HTERT RPE-1 (cell line): ENCODE results near the gene MRNIP.
"Not testable (repeated sequence)": the region's sequence is repeated elsewhere in the genome, so short reads cannot be mapped to it uniquely, and the experiment has no call there.

Experiments
- in situ Hi-C: fragments of 300-500 bp; cut with MboI; formaldehyde crosslinking; loops from 4 replicates; pipeline ENCODE4 v1.14.3; 2020; ENCODE audit warnings: low sequenced_read_pairs

The MRNIP gene

DNA sequence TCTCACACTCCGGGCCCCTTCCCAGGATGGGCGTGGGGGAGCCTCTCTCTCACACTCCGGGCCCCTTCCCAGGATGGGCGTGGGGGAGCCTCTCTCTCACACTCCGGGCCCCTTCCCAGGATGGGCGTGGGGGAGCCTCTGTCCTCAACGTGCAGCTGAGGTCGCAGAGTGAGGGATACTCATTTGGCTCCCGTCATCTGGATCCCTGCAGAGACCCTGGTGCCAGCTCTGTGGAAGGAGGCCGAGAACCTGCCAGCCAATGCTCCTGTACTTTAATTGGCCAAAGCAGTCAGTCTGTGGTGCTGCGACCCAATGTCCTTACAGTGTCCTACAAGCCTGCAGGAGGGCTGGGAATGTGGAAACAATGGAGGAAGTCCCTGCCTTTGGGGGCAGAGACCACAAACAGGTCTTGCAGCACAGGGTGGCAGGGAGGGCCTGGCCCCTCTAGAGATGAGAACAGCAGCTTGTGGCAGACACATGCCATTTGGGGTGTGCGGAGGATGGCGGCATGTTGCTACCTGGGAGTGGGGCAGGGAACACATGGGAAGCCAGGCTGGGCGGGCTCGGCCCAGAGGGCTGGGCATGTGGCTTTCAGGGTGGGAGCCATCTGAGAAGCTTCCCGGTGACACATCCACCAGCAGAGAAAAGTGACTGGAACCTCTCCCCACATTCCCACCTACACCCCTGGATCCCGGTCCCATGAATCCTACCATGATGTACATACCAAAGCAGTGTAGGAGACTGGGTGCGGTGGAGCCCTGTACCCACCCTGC, 13.6 kb upstream of the MRNIP start:
- in situ Hi-C loops, result no loop called here

DNA sequence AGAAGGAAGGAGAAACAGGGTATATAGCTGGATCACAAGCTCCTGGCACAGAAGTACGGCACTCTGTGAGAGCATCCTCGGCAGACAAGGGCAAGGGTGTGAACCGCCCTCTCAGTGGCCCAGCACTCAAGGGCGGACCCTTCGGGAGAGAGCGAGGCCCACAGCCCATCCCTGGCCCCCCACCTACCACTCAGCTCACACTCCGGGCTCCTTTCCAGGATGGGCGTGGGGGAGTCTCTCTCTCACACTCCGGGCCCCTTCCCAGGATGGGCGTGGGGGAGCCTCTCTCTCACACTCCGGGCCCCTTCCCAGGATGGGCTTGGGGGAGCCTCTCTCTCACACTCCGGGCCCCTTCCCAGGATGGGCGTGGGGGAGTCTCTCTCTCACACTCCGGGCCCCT, 12.9 kb upstream of the MRNIP start:
- in situ Hi-C loops, result not testable (repeated sequence)

DNA sequence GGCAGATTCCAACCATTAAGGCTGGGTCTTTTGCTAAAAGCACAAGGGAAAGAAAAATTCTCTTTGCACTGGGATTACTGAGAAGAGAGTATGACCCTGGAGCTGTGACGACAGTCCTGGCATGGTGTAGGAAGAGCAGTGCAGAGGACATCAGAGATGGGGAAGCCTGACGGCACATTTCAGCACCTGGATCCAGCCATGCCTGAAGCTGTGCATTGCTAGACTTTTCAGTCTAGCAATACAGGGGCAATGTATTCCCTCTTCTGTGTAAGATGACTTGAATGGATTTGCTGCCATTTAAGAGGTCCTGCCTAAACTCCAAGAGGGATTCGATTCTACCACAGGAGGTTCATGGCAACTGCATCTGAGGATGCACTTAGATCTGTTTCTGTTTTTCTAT, 12.3 kb upstream of the MRNIP start:
- in situ Hi-C loops, result no loop called here

DNA sequence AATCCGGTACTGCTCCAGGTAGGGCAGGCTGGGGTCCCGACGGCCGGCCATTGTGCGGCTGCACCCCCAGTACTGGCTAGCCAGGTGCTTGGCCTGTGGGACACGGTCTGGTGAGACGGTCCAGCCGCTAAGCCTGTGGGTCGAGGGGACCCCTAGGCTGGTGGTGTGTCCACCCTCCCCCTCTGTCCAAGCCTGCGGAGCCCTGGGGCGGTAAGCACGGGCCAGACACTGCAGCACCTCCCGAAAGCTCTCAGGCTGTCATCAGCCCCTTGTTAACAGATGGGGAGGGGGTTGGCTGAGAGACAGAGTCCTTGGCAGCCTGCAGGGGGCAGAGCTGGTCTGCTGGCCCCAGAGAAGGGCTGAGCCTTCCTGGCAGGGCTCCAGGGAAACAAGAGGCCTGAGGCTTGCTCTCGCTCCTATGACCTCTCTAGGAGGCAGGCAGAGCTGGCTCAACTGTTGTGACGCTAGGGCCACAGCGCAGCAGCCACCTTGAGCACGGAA, 11.8 kb upstream of the MRNIP start:
- in situ Hi-C loops, result no loop called here

DNA sequence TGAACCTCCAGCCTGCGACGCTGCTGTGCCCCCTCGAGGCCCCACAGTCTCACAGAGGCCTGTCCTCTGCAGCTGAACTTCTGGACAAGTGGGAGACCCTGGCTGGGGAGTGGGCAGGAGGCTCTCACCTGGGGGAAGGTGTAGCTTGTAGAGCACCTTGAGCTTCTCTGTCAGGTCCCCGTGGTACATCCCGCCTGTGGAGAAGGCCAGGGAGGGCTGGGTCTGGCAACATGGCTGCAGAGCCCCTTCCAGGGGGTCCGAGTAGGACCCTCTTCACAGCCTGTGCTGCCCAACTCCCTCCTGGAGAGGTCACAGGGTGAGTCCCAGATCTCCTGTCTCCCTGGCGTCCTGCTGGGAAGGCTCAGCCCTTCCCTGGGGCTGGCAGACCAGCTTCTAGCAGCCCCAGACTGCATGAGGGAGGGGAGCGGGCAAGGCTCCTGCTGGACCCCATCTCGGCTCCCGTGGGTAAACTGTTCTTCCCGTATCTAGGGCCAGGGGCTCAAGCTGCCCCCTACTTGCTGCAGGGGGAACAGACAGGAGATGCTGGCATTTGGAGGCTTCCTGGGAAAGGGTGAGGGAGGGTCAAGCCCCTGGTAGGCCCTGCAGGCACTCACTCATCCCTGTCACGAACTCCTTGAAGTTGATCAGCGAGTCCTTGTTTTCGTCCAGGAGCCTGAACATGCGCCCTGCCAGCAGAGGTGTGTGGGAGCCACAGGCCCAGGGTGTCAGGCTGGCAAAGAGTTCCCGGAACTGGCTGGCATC, 11.2 kb upstream of the MRNIP start:
- in situ Hi-C loops, result no loop called here

DNA sequence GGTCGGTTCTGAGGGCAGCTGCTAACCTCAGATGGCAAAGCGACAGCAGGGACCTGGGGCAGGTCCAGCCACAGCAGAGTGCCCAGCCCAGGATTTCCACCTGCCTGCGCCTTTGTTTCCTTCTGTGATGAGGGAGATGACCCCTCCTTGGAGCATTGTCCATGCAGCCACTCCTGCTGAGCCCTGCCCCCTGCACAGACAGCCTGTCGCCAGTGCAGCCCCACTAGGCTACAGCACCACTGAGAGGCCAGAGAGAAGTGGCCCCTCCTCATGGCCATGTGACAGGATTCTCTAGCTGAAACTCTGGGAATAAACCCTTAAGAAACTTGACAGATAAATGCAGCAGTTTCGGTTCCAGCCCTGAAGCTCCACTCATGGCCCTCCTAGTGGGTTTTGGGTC, 10.5 kb upstream of the MRNIP start:
- in situ Hi-C loops, result no loop called here

DNA sequence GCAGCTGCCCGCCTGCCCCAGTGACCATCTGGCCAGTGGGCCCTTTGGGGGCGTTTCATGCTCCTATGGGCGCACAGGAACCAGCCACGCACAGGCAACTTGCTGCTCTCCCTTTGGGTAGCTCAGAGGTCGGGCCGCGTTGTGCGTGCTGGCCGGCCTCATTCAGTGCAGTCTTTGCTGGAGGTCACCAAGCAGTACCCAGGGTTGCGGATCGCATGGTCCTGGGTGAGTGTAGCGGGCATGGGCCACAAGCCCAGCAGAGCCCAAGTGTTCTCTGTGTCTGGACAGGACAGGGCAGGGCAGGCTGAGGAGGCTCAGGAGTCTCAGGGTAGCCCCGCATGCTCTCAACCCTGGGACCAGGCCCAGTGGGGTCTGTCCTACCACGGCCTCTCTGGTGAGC, 9.9 kb upstream of the MRNIP start:
- in situ Hi-C loops, result no loop called here

DNA sequence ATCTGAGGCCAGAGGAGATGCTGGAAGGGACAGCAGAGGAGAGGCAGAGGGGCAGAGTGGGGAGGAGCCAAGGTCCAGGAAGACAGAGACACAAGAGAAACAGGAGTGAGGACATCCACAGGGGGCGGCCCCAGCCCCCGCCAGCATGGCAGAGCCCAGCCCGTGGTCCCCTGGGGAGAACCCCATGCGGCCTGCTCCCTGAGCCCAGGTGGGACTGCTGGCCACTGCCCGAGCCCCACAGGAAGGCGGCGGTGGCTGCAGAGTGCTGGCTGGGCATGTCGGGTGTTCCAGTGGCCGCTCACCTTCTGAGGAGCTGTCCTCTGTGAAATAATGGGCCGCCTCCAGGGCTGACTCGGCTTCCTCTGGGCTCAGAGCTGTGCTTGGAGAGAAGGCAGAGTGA, 8.9 kb upstream of the MRNIP start:
- in situ Hi-C loops, result no loop called here

DNA sequence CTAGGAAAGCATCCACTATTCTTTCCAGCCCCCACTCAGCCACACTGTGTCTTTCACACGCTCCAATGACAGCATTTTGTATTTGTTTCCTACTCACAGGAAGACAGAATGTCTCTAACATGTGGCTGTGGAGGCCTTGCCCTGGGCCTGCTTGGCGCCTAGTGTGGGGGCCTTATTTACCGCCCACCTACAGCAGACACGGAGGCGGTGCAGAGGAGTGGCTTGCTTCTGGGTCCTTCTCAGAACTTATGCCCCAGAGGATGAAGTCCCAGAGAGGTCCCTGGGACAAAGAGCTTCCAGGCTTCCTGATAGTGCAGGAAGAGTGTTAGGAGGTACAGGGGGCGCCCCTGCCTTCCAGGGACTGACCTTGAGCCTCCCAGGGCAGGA, 8.5 kb upstream of the MRNIP start:
- in situ Hi-C loops, result no loop called here

DNA sequence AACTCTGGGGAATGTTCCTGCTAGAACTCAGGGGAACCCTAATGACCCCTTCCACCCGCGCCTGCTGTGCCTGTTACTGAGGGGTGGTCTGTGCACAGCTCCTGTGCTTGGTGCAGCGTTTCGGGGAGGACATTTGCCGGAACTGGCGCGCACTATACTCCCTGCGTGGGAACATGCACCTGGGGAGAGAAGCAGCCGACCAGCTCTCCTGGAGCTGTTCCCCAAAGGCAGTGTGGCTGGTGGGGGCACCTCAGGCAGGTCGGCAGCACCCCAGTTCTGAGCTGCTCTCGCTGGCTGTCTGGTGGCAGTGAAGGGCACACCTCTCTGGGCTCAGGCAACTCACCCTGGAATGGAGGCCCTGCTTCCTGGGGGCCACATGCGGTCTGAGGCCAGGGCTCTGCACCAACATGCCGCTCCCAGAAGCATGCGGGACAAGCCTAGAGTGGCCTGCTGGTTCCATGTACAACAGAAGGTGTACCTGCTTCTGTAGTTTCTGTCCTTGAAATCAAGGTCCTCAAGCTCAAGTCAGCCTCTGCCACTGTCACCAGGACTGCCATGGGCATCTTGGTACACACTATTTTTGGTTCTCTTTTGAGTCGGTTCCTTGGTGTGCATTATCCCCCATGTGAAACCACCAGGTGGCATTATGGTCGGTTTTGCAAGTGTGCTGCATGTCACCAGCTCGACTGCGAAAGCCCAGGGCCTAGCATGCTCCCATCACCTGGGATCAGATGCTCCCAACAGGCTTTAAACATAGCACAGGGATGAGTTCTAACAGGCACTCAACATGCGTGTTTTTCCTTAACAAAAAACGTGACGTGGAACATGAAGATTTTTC, 7.8 kb upstream of the MRNIP start:
- in situ Hi-C loops, result no loop called here

DNA sequence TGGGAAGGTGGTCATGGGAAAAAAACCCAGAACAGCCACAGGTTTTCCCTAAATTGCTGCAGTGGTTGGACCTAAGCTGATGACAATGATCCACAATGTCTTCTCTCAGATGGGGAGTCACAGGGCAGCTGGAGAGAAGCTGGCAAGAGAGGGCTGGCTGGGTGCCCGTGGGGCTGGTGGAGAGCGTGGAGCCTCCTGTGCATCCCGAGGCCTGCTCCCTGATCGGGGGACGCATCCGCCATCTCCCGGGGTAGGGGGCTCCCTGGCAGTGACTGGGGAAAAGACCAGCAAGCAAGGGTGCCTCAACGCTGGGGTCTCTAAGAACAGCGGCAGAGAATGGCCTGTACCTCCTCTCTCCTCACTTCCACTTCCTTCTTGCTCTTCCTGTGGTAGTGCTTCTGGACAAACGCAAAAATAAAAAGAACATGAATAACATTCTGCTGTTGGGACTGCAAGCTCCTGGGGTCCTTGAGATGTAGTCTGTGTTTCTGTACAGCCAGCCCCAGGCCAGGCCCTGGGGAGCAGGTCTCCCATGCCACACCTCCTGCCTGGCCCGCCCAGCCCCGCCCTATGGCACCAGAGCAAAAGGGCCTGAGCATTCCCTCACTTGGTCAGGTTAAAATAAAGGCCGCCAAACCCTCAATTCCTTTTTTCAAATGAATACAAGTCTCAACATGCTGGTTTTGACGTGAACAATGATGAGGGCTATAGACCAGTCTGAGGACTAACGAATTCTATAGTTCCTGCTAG, 7.0 kb upstream of the MRNIP start:
- in situ Hi-C loops, result no loop called here

DNA sequence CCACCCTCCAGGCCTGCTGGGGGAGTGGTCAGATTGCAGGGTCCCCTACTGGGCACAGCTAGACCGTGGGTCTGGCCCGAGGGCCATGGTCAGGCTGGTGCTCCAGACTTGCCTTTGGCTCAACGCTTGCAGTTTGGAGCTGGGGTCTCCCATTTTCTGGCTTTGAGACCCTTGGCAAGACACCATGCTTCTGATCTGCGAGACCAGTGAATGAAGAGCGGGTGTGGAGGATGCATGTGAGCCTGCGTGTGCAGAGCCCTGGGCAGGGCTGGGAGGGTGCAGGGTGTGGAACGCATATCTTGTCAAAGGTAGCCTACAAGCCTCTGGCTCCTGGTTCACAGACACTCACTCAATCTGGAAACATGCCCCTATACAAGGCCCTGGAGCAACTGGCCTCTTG, 6.1 kb upstream of the MRNIP start:
- in situ Hi-C loops, result no loop called here

DNA sequence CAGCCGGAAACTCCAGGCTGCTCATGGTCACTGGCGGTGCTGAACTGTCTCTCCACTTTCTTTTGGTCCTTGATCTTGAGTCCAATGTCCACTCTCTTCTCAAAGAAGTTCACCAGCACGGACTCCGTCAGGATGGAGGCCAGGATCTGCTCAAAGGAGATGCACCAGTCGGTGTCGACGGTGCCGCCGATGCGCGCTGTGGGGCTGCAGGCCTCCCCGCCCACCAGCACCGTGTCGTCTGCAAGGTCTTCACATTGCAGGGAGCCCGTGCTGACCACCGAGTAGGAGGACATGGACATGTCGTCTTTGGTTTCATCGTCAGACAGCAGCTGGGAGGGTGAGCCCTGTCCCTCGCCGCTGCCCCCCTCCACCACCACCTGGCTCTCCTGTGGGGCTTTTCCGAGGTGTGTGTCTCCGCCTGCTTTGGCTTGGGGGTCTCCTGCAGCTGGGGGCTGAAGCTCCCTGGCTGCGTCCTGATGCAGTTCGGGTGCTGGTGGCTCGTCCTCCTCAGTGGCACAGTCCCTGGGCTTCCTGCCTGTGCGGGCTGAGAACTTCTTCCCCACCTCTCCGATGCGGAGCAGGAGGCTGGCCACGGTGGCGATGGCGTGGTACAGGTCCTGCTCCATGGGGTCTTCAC, 5.0 kb upstream of the MRNIP start:
- in situ Hi-C loops, result no loop called here

DNA sequence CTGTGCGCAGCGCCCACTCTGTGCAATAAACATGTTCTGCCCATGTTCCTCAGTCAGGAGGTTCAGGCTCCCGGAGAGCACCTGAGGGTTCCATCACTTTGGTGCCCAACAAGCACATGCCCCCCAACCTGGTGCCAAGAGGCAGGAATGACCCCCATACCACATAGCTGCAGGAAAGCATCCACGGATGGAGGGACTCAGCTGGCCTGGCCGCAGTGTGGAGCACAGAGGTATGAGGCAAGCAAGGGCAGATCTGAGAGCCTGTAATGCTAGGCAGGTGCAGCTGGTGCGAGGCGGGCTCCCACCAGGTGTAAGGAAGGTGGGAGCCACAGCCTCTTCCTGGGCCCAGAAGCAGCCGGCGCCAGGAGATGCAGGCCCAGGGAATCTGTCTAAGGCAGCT, 4.3 kb upstream of the MRNIP start:
- in situ Hi-C loops, result no loop called here

DNA sequence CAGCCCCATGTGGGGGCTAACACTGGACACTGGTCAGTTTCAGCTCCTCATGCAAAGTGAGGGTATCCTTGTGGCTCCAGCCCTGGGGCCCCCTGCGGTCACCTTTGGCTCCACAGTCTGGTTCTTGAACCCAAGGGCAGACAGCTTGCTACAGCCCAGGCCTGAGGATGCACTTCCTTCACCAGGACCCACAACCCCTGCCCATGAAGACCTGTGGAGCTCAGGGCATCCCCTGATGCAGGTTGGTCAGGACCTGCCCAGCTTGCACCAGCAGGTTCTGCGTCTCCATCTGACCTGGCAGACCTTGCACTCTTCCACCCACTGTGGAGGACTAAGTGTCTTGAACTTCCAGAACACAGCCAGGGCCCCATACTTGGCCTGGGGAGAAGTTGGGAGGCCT, 3.7 kb upstream of the MRNIP start:
- in situ Hi-C loops, result no loop called here

DNA sequence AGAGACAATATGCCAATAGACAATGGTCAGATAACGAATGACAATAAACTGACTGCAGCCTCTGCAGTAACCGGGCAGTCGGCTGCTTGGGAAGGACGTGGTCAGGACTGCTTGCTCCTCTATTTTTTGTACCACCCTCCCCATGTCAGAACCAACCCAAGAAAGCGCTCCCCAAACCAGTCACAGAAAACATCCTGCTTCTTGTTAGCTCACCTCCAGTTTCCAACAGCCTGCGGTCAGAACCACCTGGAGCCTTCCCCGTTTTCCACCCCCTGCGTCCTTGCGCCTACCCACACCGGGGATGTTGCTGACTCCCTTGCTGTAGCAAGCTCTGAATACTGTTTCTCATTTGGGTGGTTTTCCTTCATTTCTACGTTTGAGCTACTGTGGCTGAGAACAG, 1.7 kb upstream of the MRNIP start:
- in situ Hi-C loops, result no loop called here

DNA sequence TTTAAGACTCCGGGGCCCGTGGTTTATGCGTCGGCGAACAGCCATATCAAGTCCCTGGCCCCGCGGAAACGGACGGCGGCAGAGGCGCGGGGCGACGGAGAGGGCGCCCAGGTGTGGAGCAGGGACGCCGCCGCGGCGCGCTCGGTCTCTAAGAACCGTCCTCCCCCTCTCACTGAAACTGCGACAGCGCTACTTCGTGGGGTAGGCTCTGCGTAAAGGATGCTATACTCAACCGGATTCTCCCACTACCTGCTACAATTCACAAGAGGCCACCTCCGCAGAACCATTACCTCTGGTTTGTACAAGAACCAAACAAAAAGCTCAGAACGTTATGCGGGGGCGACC, 404 bp downstream of the MRNIP start:
- in situ Hi-C loops, result no loop called here

DNA sequence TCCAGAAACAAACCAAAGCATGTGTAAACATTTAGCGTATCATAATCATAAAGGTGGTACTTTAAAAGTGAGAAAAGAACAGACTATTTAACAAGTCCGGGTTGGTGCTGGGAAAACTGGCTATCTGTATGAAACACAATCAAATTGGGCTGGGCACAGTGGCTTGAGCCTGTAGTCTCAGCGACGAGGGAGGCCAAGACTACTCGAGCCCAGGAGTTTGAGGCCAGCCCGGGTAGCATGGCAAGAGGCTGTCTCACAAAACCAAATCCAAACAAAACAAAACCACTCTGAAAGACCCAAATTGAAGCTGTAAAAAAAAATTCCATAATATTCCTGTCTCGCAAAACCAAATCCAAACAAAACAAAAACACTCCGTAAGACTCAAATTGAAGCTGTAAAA, 4.3 kb downstream of the MRNIP start:
- in situ Hi-C loops, result no loop called here

DNA sequence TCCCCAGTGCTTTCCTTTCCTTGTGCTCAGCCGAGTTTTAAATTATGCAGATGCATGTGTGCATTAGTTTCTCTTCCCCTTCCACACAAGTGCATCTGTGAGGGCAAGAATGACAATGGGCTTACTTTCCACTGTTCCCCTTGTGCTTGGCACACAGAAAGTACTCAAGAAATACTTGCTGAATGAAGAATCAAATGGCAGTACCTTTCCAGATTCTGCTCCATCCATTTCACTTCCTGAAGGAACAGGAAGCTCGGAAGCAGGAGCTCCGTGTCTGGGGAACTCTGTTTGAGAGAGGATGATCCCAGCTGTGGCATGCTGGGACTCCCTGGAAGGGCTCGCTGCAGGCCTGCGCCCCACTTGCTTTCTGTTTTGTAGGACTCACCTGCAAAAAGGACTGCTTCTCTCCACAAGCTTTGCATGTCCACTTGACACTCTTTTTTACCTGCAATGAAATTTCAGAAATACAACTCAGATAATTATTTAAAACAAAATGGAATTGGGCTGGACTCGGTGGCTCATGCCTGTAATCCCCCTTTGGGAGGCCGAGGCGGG, 5.5 kb downstream of the MRNIP start:
- in situ Hi-C loops, result no loop called here

DNA sequence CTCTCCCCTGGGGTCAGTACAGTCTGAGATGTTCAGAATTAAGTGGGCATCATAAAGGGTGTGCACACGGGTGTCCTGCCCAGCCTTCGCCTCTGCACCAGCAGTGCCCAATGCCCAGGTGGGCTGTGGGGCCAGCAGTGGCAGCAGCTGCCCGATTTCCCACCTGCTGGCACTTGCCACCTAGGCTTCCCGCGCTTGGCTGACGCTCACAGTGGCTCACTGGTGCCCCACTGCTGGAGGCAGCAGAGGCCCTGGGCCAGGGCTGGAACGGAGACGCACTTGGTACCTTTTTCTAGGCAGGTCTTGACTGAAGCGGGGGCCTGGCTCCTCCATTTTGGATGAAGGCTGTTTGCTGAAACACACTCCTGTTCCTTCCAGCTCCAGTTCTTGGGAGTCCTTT, 17.0 kb downstream of the MRNIP start:
- in situ Hi-C loops, result no loop called here
